ENCODE measurements around the gene CKMT2.

CKMT2 gene

GRCh38 chr5:81216152-81216551 is 17.0 kb upstream of the CKMT2 start:
- DNase-seq (ENCODE audit: low read depth in 2 of 2) = no peak

GRCh38 chr5:81219389-81219788 is 13.7 kb upstream of the CKMT2 start:
- no peak for DNase-seq (ENCODE audit: low read depth in 2 of 2)

- DNase-seq (ENCODE audit: low read depth in 2 of 2) = no peak
These were observed 10.8 kb upstream of the CKMT2 start for GRCh38 chr5:81222285-81222684.

GRCh38 chr5:81225463-81225862 is 7.7 kb upstream of the CKMT2 start:
- DNase-seq (ENCODE audit: low read depth in 2 of 2) = no peak

GRCh38 chr5:81226286-81226685 is 6.8 kb upstream of the CKMT2 start:
- no peak for DNase-seq (ENCODE audit: low read depth in 2 of 2)

GRCh38 chr5:81226949-81227348 is 6.2 kb upstream of the CKMT2 start:
- no peak for DNase-seq (ENCODE audit: low read depth in 2 of 2)

GRCh38 chr5:81228084-81228483 is 5.0 kb upstream of the CKMT2 start:
- DNase-seq (ENCODE audit: low read depth in 2 of 2) = no peak

GRCh38 chr5:81230416-81230815 is 2.7 kb upstream of the CKMT2 start:
- no peak for DNase-seq (ENCODE audit: low read depth in 2 of 2)

GRCh38 chr5:81232464-81233079 is 550 bp upstream of the CKMT2 start:
- DNase-seq (ENCODE audit: low read depth in 2 of 2) = no peak

GRCh38 chr5:81234299-81234698 is 1.2 kb downstream of the CKMT2 start:
- DNase-seq (ENCODE audit: low read depth in 2 of 2) = no peak

GRCh38 chr5:81234801-81235200 is 1.7 kb downstream of the CKMT2 start:
- no peak for DNase-seq (ENCODE audit: low read depth in 2 of 2)

GRCh38 chr5:81235287-81236072 is 2.4 kb downstream of the CKMT2 start:
- no peak for DNase-seq (ENCODE audit: low read depth in 2 of 2)

GRCh38 chr5:81238460-81238859 is 5.3 kb downstream of the CKMT2 start:
- no peak for DNase-seq (ENCODE audit: low read depth in 2 of 2)

- DNase-seq (ENCODE audit: low read depth in 2 of 2) = no peak
These were observed 6.5 kb downstream of the CKMT2 start for GRCh38 chr5:81239613-81240012.

- no peak for DNase-seq (ENCODE audit: low read depth in 2 of 2)
These were observed 7.9 kb downstream of the CKMT2 start for GRCh38 chr5:81241001-81241400.

- no peak for DNase-seq (ENCODE audit: low read depth in 2 of 2)
These were observed 9.0 kb downstream of the CKMT2 start for GRCh38 chr5:81241961-81242648.

GRCh38 chr5:81242906-81243436 is 9.8 kb downstream of the CKMT2 start:
- no peak for DNase-seq (ENCODE audit: low read depth in 2 of 2)

GRCh38 chr5:81244451-81244850 is 11.3 kb downstream of the CKMT2 start:
- no peak for DNase-seq (ENCODE audit: low read depth in 2 of 2)

- no peak for DNase-seq (ENCODE audit: low read depth in 2 of 2)
These were observed 12.7 kb downstream of the CKMT2 start for GRCh38 chr5:81245871-81246235.

- DNase-seq (ENCODE audit: low read depth in 2 of 2) = no peak
These were observed 13.6 kb downstream of the CKMT2 start for GRCh38 chr5:81246697-81247096.

- DNase-seq (ENCODE audit: low read depth in 2 of 2) = no peak
These were observed 14.4 kb downstream of the CKMT2 start for GRCh38 chr5:81247441-81247972.

GRCh38 chr5:81249240-81249639 is 16.1 kb downstream of the CKMT2 start:
- DNase-seq (ENCODE audit: low read depth in 2 of 2) = no peak

- no peak for DNase-seq (ENCODE audit: low read depth in 2 of 2)
These were observed 16.9 kb downstream of the CKMT2 start for GRCh38 chr5:81250004-81250403.

Measured in stimulated activated CD4-positive, alpha-beta T cell treated with anti-CD3 and anti-CD28 coated beads, Interleukin-1b, Interleukin-23, amount 100 ng/mL, for 1 hour (primary cell).